Activated CD4-positive, alpha-beta memory T cell treated with anti-CD3 and anti-CD28 coated beads for 36 hours (primary cell): Measurements from ENCODE around the gene AMN1. TPM values are rescaled to one million over a fixed set of nuclear protein-coding genes. Genes with fewer than 3 reads are reported as not detected.
"Not testable (repeated sequence)": the region's sequence is repeated elsewhere in the genome, so short reads cannot be mapped to it uniquely, and the experiment has no call there.

Experiments
- CTCF ChIA-PET: fragments of 350-600 bp; sonication (Branson Sonifier 250); formaldehyde crosslinking; loops from one replicate; lab custom pipeline; 2021; ENCODE audit warnings: antibody characterized with exemption, inconsistent platforms; lab: Charles Lee
- POLR2A ChIA-PET: fragments of 350-600 bp; sonication (Branson Sonifier 250); formaldehyde crosslinking; loops from one replicate; lab custom pipeline; 2021; ENCODE audit warnings: antibody characterized with exemption; lab: Charles Lee
- DNase-seq: peaks from one replicate; pipeline ENCODE4 v3.0.0-alpha.2; 2020
- H3K27ac Mint-ChIP-seq: one replicate; pipeline ENCODE4 v1.8.0; 2021; ENCODE audit warnings: mixed read lengths
- H3K27me3 Mint-ChIP-seq: one replicate; pipeline ENCODE4 v1.8.0; 2021; ENCODE audit warnings: mixed read lengths
- H3K36me3 Mint-ChIP-seq: one replicate; pipeline ENCODE4 v1.8.0; 2021; ENCODE audit warnings: mixed read lengths
- H3K4me1 Mint-ChIP-seq: one replicate; pipeline ENCODE4 v1.8.0; 2021; ENCODE audit warnings: low read depth, mixed read lengths
- H3K4me3 Mint-ChIP-seq: one replicate; pipeline ENCODE4 v1.8.0; 2021; ENCODE audit warnings: mild to moderate bottlenecking, mixed read lengths
- H3K9me3 Mint-ChIP-seq: one replicate; pipeline ENCODE4 v1.8.0; 2021; ENCODE audit warnings: mixed read lengths
- intact Hi-C: fragments of 100-400 bp; cut with micrococcal nuclease; formaldehyde crosslinking; loops from one replicate; pipeline ENCODE4 v1.15.1; 2023
- total RNA-seq, 2 experiments: library from RNA; stranded (reverse); gene quantifications; one replicate each; pipeline ENCODE4 v1.2.3, GENCODE V29; 2021

Gene AMN1
- total RNA-seq, 2 experiments from 2014 or later, result 3.2 to 4.7 TPM

- DNase-seq, H3K4me1 Mint-ChIP-seq, H3K4me3 Mint-ChIP-seq, H3K27me3 Mint-ChIP-seq, intact Hi-C loops, H3K27ac Mint-ChIP-seq: not testable (repeated sequence)
- CTCF ChIA-PET, result interaction anchor here (2.3 kb wide), 1 partner anchor 13 kb away, joined by 10 read pairs; no protein-coding TSS in a partner anchor
- Mint-ChIP-seq H3K36me3 (peaks cover 21% of the 10 kb centered on the region), H3K9me3 (peaks cover 21% of the 10 kb centered on the region)
- POLR2A ChIA-PET, result interaction anchor here (0.7 kb wide), 1 partner anchor 10 kb away, joined by 3 read pairs; the partner anchor contains the start of gene ETFBKMT
These were observed 59.2 kb downstream of the AMN1 start for GRCh38 chr12:31669582-31669981.

GRCh38 chr12:31669020-31669419 is 59.8 kb downstream of the AMN1 start:
- ChIA-PET CTCF (interaction anchor here (0.8 to 2.3 kb wide), 2 partner anchors 10 to 13 kb away, joined by 3 to 10 read pairs; partner anchors contain the start of gene ETFBKMT), POLR2A (interaction anchor here (0.7 kb wide), 1 partner anchor 10 kb away, joined by 3 read pairs; the partner anchor contains the start of gene ETFBKMT)
- peaks cover 21% of the 10 kb centered on the region for H3K9me3 Mint-ChIP-seq
- H3K27me3 Mint-ChIP-seq, result no peaks in the 10 kb centered on the region
- H3K36me3 Mint-ChIP-seq, result peaks cover 19% of the 10 kb centered on the region
- H3K4me3 Mint-ChIP-seq, result no peak overlapping the region
- H3K27ac Mint-ChIP-seq, result no peak overlapping the region
- DNase-seq, result no peak
- intact Hi-C loops, result no loop called here
- no peaks in the 10 kb centered on the region for H3K4me1 Mint-ChIP-seq

- H3K4me3 Mint-ChIP-seq, result no peak overlapping the region
- no peaks in the 10 kb centered on the region for H3K27me3 Mint-ChIP-seq
- H3K9me3 Mint-ChIP-seq, result peaks cover 15% of the 10 kb centered on the region
- intact Hi-C loops, result no loop called here
- no peak for DNase-seq
- ChIA-PET CTCF (interaction anchor here (0.8 kb wide), 1 partner anchor 11 kb away, joined by 3 read pairs; no protein-coding TSS in a partner anchor), POLR2A (no interaction called here)
- no peak overlapping the region for H3K27ac Mint-ChIP-seq
- H3K36me3 Mint-ChIP-seq, result peaks cover 8% of the 10 kb centered on the region
- peaks cover 3% of the 10 kb centered on the region for H3K4me1 Mint-ChIP-seq
These were observed 64.8 kb downstream of the AMN1 start for GRCh38 chr12:31664038-31664437.

GRCh38 chr12:31663576-31663975 is 65.2 kb downstream of the AMN1 start:
- Mint-ChIP-seq H3K9me3 (peaks cover 10% of the 10 kb centered on the region), H3K27me3 (no peaks in the 10 kb centered on the region), H3K4me3 (no peak overlapping the region), H3K4me1 (peaks cover 3% of the 10 kb centered on the region), H3K36me3 (peaks cover 4% of the 10 kb centered on the region), H3K27ac (no peak overlapping the region)
- POLR2A ChIA-PET, result interaction anchor here (0.7 kb wide), 1 partner anchor 493 kb away, joined by 3 read pairs; no protein-coding TSS in a partner anchor
- no peak for DNase-seq
- intact Hi-C loops, result no loop called here
- CTCF ChIA-PET, result interaction anchor here (0.8 kb wide), 1 partner anchor 11 kb away, joined by 3 read pairs; no protein-coding TSS in a partner anchor

DNA sequence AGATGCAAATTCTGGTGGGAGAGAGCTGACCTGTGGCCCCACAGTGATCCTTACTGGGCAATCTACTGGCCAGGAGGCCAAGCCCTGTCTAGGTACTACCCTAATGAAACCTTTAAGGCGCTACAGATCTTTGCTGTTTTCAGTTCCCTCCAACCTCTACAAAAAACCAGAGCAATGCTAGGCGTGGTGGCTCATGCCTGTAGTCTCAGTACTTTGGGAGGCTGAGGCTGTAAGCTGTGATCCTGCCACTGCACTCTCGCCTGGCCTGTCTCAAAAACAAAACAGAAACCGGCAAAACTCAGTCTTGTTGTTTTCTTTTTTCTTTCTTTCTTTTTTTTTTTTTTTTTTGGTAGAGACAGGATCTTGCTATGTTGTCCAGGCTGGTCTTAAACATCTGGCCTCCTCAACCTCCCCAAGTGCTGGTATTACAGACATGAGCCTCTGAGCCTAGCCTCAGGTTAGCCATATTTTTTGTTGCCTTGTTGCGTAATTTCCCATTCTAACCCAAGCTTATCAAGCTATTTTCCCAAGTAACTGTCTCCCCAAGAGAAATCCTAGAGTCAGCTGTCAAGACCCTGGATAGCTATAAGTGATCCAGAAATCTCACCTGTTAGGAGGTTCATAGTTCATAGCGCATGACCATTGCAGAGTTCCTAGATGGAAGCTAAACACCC is 66.5 kb downstream of the AMN1 start:
- no peaks in the 10 kb centered on the region for H3K27me3 Mint-ChIP-seq
- H3K4me1 Mint-ChIP-seq, result peaks cover 7% of the 10 kb centered on the region
- peaks cover 2% of the 10 kb centered on the region for H3K36me3 Mint-ChIP-seq
- no peak overlapping the region for H3K4me3 Mint-ChIP-seq
- H3K27ac Mint-ChIP-seq, result no peak overlapping the region
- intact Hi-C loops, result no loop called here
- ChIA-PET POLR2A (interaction anchor here (0.6 kb wide), 1 partner anchor 9 kb away, joined by 3 read pairs; no protein-coding TSS in a partner anchor), CTCF (interaction anchor here (0.7 kb wide), 1 partner anchor 159 kb away, joined by 3 read pairs; no protein-coding TSS in a partner anchor)
- peaks cover 10% of the 10 kb centered on the region for H3K9me3 Mint-ChIP-seq
- DNase-seq, result no peak

DNA sequence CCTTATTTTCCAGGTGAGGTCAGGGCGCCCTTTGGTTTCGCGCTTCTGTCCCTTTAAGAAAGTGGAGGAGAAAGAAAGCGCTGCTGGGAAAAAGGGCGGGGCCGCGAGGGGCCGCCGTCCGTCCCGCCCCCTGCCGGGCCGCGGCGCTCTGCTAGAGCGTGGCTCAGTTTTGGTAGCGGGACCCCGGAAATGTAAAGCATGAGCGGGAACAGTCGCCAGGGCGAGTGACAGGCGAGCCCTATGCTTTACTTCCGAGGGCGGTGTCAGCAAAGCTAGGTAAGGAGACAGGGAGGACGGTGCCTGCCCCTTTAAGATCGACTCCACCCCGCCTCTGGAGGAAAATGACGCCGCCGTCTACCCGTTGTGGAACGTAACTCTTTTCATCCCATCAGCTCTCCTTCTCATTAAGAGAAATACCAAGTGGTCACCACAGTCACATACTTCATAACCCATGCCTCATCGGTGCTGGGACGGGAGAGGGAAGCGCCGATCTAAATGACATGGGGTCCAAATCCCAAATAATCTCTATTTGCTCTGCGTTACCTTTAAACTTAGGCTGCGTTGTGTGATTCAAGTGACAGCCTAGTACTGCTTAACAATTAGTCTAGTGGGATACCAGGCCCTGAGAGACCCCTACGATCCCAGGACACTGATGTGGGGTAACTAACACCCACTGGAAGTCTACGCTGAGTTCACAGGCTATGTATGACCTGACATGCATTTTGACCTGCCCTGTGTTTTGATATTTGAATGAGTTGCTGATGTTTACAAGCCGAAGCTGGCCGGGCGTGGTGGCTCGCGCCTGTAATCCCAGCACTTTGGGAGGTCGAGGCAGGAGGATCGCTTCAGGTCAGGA is 69.5 kb downstream of the AMN1 start, which contains the start of gene ETFBKMT:
Gene ETFBKMT (plus strand): TSS at position 602 of the 856 bp plus-strand sequence. CDS start 2,266 bp downstream, outside the sequence.
- Mint-ChIP-seq H3K4me3 (peak within 1 kb of the TSS; percentile 96), H3K36me3 (peaks cover 2% of the 10 kb centered on the region), H3K9me3 (no peaks in the 10 kb centered on the region), H3K27me3 (no peaks in the 10 kb centered on the region), H3K27ac (peak within 1 kb of the TSS; percentile 95), H3K4me1 (peaks cover 7% of the 10 kb centered on the region)
- ChIA-PET CTCF (interaction anchor here (0.6 to 1.5 kb wide), 12 partner anchors 10 to 1013 kb away, joined by 3 to 6 read pairs (median 4); no protein-coding TSS in a partner anchor), POLR2A (interaction anchor here (0.8 to 2.0 kb wide), 6 partner anchors 10 to 448 kb away, joined by 3 to 6 read pairs (median 4); partner anchors contain the start of genes AMN1, BICD1 and RESF1)
- intact Hi-C loops, result loop anchor here (1.0 to 2.0 kb wide), 12 partner anchors 23 to 1096 kb away; partner anchors contain the start of genes AMN1, BICD1, DNM1L and RESF1
- peak; percentile 97 for DNase-seq

GRCh38 chr12:31658471-31659086 is 70.2 kb downstream of the AMN1 start:
- H3K27me3 Mint-ChIP-seq, result no peaks in the 10 kb centered on the region
- intact Hi-C loops, result loop anchor here (1.0 to 2.0 kb wide), 12 partner anchors 24 to 1097 kb away; partner anchors contain the start of genes AMN1, BICD1, DNM1L and RESF1
- DNase-seq, result no peak
- H3K4me1 Mint-ChIP-seq, result peaks cover 7% of the 10 kb centered on the region
- peak overlapping the region; percentile 95 for H3K27ac Mint-ChIP-seq
- no peaks in the 10 kb centered on the region for H3K36me3 Mint-ChIP-seq
- ChIA-PET CTCF (interaction anchor here (0.6 to 1.5 kb wide), 8 partner anchors 10 to 654 kb away, joined by 3 to 6 read pairs (median 4); no protein-coding TSS in a partner anchor), POLR2A (interaction anchor here (0.8 to 2.0 kb wide), 6 partner anchors 11 to 449 kb away, joined by 3 to 6 read pairs (median 4); partner anchors contain the start of genes AMN1, BICD1 and RESF1)
- H3K9me3 Mint-ChIP-seq, result no peaks in the 10 kb centered on the region
- H3K4me3 Mint-ChIP-seq, result peak overlapping the region; percentile 96

- H3K4me3 Mint-ChIP-seq, result no peak overlapping the region
- POLR2A ChIA-PET, result interaction anchor here (0.6 kb wide), 1 partner anchor 426 kb away, joined by 3 read pairs; no protein-coding TSS in a partner anchor
- no peaks in the 10 kb centered on the region for H3K27me3 Mint-ChIP-seq
- H3K4me1 Mint-ChIP-seq, result peaks cover 18% of the 10 kb centered on the region
- CTCF ChIA-PET, result no interaction called here
- no peaks in the 10 kb centered on the region for H3K9me3 Mint-ChIP-seq
- H3K27ac Mint-ChIP-seq, result no peak overlapping the region
- intact Hi-C loops, result no loop called here
- no peak for DNase-seq
- no peaks in the 10 kb centered on the region for H3K36me3 Mint-ChIP-seq
These were observed 73.0 kb downstream of the AMN1 start for GRCh38 chr12:31655792-31656191.

- POLR2A ChIA-PET, result no interaction called here
- H3K4me3 Mint-ChIP-seq, result no peak overlapping the region
These were observed 73.6 kb downstream of the AMN1 start for GRCh38 chr12:31655208-31655607.

DNA sequence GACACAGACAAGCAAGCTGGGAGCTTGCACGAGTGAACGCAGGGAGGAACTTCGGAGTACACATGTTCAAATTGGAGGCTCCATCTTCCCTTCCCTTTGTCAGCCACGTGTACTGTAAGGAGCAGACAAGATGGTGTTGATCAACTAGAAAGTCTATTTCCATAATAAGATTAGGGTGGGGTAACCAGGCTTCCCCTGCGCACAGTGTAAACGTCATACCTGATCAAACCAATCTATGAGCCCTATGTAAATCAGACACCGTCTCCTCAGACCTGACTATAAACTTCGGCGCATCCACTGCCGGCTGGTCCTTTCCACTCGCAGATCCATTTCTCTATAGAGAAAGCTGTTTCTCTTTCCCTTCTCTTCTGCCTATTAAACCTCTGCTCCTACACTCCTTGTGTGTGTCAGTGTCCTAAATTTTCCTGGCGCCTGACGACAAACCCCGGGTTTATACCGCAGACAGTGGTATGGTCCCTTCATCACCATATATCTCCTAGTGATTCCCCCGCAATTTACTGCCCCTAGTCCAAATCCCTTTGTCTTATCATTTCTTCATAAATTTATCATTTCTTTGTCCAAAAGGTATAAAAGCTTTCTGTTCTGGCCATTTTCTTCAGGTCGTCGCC is 76.8 kb downstream of the AMN1 start:
- Mint-ChIP-seq H3K36me3 (no peaks in the 10 kb centered on the region), H3K4me3 (no peak overlapping the region), H3K4me1 (peaks cover 11% of the 10 kb centered on the region), H3K27me3 (no peaks in the 10 kb centered on the region), H3K27ac (no peak overlapping the region), H3K9me3 (no peaks in the 10 kb centered on the region)
- POLR2A ChIA-PET, result no interaction called here
- DNase-seq, result no peak
- intact Hi-C loops, result no loop called here
- CTCF ChIA-PET, result interaction anchor here (0.9 to 3.0 kb wide), 12 partner anchors 11 to 1103 kb away, joined by 3 to 49 read pairs (median 8); partner anchors contain the start of genes RESF1 and YARS2

More at GRCh38 chr12:31655208-31655607, 73.6 kb downstream of the AMN1 start:
- CTCF ChIA-PET, result no interaction called here
- Mint-ChIP-seq H3K27me3 (no peaks in the 10 kb centered on the region), H3K4me1 (peaks cover 18% of the 10 kb centered on the region), H3K36me3 (no peaks in the 10 kb centered on the region), H3K9me3 (no peaks in the 10 kb centered on the region), H3K27ac (no peak overlapping the region)
- no peak for DNase-seq
- intact Hi-C loops, result no loop called here
